Thyroid gland (tissue), 4 donors: ENCODE data around the gene TRIM39. TPM values are rescaled to one million over a fixed set of nuclear protein-coding genes. Genes with fewer than 3 reads are reported as not detected.

Experiments used
- DNase-seq, 2 donors: peaks; one replicate each; pipeline ENCODE4 v3.0.0-alpha.2; 2019
- H3K27ac ChIP-seq, 3 donors: fragments of 200-600 bp; sonication (generic); 1 replicate in 2 of 3; 2 replicates in 1 of 3; pipeline ENCODE4 v1.5.1; 2016 to 2019; ENCODE audit warnings: mild to moderate bottlenecking in 1 of 3, moderate library complexity in 1 of 3
- H3K27me3 ChIP-seq: fragments of 200-600 bp; sonication (generic); one replicate; pipeline ENCODE4 v1.5.1; 2019
- H3K36me3 ChIP-seq, 2 donors: fragments of 200-600 bp; sonication (generic); one replicate each; pipeline ENCODE4 v1.5.1; 2016 to 2019
- H3K4me1 ChIP-seq, 2 donors: fragments of 200-600 bp; sonication (generic); one replicate each; pipeline ENCODE4 v1.5.1; 2017 to 2019
- H3K4me3 ChIP-seq, 3 donors: fragments of 200-600 bp; sonication (generic); replicated peaks in 1 of 3; 1 replicate in 2 of 3; 2 replicates in 1 of 3; pipeline ENCODE4 v1.5.1; 2016; ENCODE audit warnings: mild to moderate bottlenecking in 1 of 3
- H3K9me3 ChIP-seq: fragments of 200-600 bp; sonication (generic); one replicate; pipeline ENCODE4 v1.5.1; 2017
- POLR2A ChIP-seq, 2 donors: fragments of 450-650 bp; IDR thresholded peaks; one replicate each; pipeline ENCODE4 v1.6.1; 2017; ENCODE audit warnings: antibody characterized with exemption in 2 of 2, mild to moderate bottlenecking in 2 of 2, moderate library complexity in 1 of 2
- WGBS, 2 donors: methylation state at CpG; one replicate each; pipeline ENCODE4 v1.1.5; 2017; 5-methylcytosine and 5-hydroxymethylcytosine counted together
- intact Hi-C: fragments of 100-400 bp; cut with DNase I; formaldehyde crosslinking; loops from one replicate; pipeline ENCODE4 v1.15.1; 2023
- total RNA-seq, 4 donors: library from RNA; depleted of rRNA; stranded (reverse); fragments of >200 nt; gene quantifications; one replicate each; pipeline ENCODE4 v1.2.3, GENCODE V29; 2016
- TF ChIP-seq, protein P1 (sequence below), 6 experiments: fragments of 200-600 bp in 3 of 6; fragments of 450-650 bp in 3 of 6; sonication (generic) in 3 of 6; IDR thresholded peaks; one replicate each; pipeline ENCODE4 v1.5.1; 2016 to 2019; ENCODE audit warnings: antibody characterized with exemption in 6 of 6, mild to moderate bottlenecking in 2 of 6, inconsistent platforms in 1 of 6, moderate library complexity in 1 of 6

The TRIM39 gene
- total RNA-seq, 4 donors from 2014 or later = 23.5 to 28.5 (median 25.8) TPM

- Histone ChIP-seq H3K9me3 (no peaks in the 10 kb centered on the region), H3K27me3 (no peaks in the 10 kb centered on the region), H3K36me3 (peaks cover 0 to 9% of the 10 kb centered on the region in 2 donors), H3K27ac (no peak overlapping the region), H3K4me3 (no peak overlapping the region), H3K4me1 (peaks cover 0 to 5% of the 10 kb centered on the region in 2 donors)
- 57 to 71% methylated on average over 1 of the region's 1 CpG for WGBS, 2 donors
- TF ChIP-seq, protein P1, sequence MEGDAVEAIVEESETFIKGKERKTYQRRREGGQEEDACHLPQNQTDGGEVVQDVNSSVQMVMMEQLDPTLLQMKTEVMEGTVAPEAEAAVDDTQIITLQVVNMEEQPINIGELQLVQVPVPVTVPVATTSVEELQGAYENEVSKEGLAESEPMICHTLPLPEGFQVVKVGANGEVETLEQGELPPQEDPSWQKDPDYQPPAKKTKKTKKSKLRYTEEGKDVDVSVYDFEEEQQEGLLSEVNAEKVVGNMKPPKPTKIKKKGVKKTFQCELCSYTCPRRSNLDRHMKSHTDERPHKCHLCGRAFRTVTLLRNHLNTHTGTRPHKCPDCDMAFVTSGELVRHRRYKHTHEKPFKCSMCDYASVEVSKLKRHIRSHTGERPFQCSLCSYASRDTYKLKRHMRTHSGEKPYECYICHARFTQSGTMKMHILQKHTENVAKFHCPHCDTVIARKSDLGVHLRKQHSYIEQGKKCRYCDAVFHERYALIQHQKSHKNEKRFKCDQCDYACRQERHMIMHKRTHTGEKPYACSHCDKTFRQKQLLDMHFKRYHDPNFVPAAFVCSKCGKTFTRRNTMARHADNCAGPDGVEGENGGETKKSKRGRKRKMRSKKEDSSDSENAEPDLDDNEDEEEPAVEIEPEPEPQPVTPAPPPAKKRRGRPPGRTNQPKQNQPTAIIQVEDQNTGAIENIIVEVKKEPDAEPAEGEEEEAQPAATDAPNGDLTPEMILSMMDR (IDR thresholded peaks at IDR 0.05) = no peak
- no peak for TF ChIP-seq POLR2A (IDR thresholded peaks at IDR 0.05)
- no peak for DNase-seq
- intact Hi-C loops = no loop called here
Observed at GRCh38 chr6:30350524-30350923, 23.8 kb downstream of the TRIM39 start.

DNA sequence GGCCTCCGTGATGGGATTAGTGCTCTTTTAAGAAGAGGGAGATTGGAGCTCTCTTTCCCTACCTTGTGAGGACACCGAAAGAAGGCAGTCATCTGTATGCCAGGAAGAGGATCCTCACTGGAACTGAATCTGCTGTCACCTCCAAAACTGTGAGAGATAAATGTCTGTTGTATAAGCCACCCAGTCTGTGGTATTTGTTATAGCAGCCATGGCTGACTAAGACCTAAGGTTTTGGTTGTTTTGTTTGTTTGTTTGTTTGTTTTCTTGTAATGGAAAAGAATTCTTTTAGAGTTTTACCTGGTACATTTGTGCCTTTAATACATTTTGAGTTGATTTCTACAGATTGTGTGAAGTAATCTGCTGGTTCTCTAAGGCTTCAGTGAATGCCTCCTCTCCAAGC lies 25.8 kb downstream of the TRIM39 start:
- Histone ChIP-seq H3K27ac (no peak overlapping the region), H3K4me1 (no peaks in the 10 kb centered on the region), H3K4me3 (no peak overlapping the region), H3K27me3 (no peaks in the 10 kb centered on the region), H3K36me3 (no peaks in the 10 kb centered on the region), H3K9me3 (no peaks in the 10 kb centered on the region)
- WGBS, 2 donors = 70 to 90% methylated on average over 2 of the region's 2 CpGs
- TF ChIP-seq POLR2A (IDR thresholded peaks at IDR 0.05) = no peak
- TF ChIP-seq, protein P1 (IDR thresholded peaks at IDR 0.05) = no peak
- DNase-seq = no peak
- intact Hi-C loops = no loop called here

- intact Hi-C loops = no loop called here
- no peak overlapping the region for H3K27ac ChIP-seq
- no peak overlapping the region for H3K4me3 ChIP-seq
- peaks cover 3 to 5% of the 10 kb centered on the region in 2 donors for H3K4me1 ChIP-seq
- no peak for DNase-seq
- peaks cover 4% of the 10 kb centered on the region for H3K27me3 ChIP-seq
- no peaks in the 10 kb centered on the region for H3K9me3 ChIP-seq
- no peak for TF ChIP-seq POLR2A (IDR thresholded peaks at IDR 0.05)
- TF ChIP-seq, protein P1 (IDR thresholded peaks at IDR 0.05) = no peak
- H3K36me3 ChIP-seq = no peaks in the 10 kb centered on the region
- WGBS, 2 donors = 59 to 63% methylated on average over 4 of the region's 4 CpGs
Observed at GRCh38 chr6:30355281-30355680, 28.6 kb downstream of the TRIM39 start.

GRCh38 chr6:30356536-30356935 lies 29.8 kb downstream of the TRIM39 start:
- Histone ChIP-seq H3K4me3 (no peak overlapping the region), H3K27me3 (peaks cover 4% of the 10 kb centered on the region), H3K36me3 (no peaks in the 10 kb centered on the region), H3K4me1 (peaks cover 3 to 5% of the 10 kb centered on the region in 2 donors), H3K27ac (no peak overlapping the region), H3K9me3 (no peaks in the 10 kb centered on the region)
- intact Hi-C loops = no loop called here
- no peak for DNase-seq
- TF ChIP-seq POLR2A (IDR thresholded peaks at IDR 0.05) = no peak
- TF ChIP-seq, protein P1 (IDR thresholded peaks at IDR 0.05) = no peak
- WGBS, 2 donors = 83 to 85% methylated on average over 1 of the region's 1 CpG

DNA sequence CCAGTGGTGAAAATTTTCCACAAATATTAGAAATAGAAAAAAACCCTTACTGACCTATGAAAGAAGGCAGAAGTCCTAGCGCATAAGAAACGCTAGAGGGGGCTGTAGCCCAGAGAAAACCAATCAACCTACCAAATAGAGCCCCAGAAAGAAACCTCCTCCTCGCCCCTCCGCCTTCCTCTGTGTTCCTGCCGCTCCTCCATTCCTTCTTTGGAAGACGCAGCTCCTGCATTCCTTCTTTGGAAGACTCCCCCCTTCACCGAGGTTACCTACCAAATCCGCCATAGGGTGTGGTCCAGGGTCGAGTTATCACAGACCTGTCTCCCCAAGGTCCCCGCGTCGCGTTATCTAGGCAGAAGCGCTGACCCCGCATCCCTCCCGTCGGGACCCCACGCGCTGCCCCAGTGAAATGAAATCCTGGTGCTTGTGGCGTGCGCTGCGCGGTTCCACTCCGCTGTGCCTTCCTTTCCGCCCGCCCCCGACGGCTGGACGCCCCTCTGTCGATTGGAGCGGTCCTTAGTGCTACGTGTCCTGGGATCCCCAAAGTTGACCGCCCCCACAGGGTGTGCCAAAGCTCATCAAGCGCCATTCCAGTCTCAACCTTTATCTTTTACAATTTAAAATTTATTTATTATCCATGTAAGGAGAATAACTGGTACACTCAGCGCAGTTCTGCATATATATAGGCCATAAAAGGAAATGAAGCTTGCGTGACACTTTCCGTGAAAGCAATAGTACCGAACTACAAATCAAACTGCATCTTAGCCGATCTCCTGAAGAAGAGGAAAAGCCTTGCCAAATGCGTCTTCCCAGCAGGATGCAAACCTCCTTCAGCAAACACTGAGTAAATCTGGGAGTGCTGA lies 31.2 kb downstream of the TRIM39 start:
- intact Hi-C loops = no loop called here
- WGBS, 2 donors = 3 to 6% methylated on average over 40 of the region's 40 CpGs
- H3K27ac ChIP-seq = no peak overlapping the region
- H3K9me3 ChIP-seq = no peaks in the 10 kb centered on the region
- TF ChIP-seq, protein P1 (IDR thresholded peaks at IDR 0.05) = peak in 4 of 6 experiments; percentile 39 to 75 (median 47)
- TF ChIP-seq POLR2A (IDR thresholded peaks at IDR 0.05) = no peak
- no peaks in the 10 kb centered on the region for H3K36me3 ChIP-seq
- DNase-seq = peak; percentile 42 to 47
- peak overlapping the region in 1 of 3 donors; percentile 14 for H3K4me3 ChIP-seq
- peaks cover 3 to 5% of the 10 kb centered on the region in 2 donors for H3K4me1 ChIP-seq
- peaks cover 4% of the 10 kb centered on the region for H3K27me3 ChIP-seq
